Body of pancreas (tissue), 4 donors: Measurements from ENCODE around the gene ABCA8. TPM values are rescaled to one million over a fixed set of nuclear protein-coding genes. Genes with fewer than 3 reads are reported as not detected.

Source experiments
- ATAC-seq: fragments of 150-250 bp; one replicate; pipeline ENCODE4 v1.9.1; 2016
- DNase-seq, 4 donors: peaks; one replicate each; pipeline ENCODE4 v3.0.0-alpha.2; 2019
- H3K27ac ChIP-seq, 4 donors: fragments of 200-600 bp; sonication (generic); 1 replicate in 3 of 4; 2 replicates in 1 of 4; pipeline versions ENCODE4 v1.5.1 to v1.6.1; 2016 to 2019; ENCODE audit warnings: mild to moderate bottlenecking in 1 of 4, mixed read lengths in 1 of 4, moderate library complexity in 1 of 4
- H3K27me3 ChIP-seq, 2 donors: fragments of 200-600 bp; sonication (generic); one replicate each; pipeline ENCODE4 v1.6.0; 2016; ENCODE audit warnings: mild to moderate bottlenecking in 1 of 2
- H3K36me3 ChIP-seq, 2 donors: fragments of 200-600 bp; sonication (generic); replicated peaks in 1 of 2; 2 replicates each; pipeline ENCODE4 v1.5.1; 2016; ENCODE audit warnings: low read depth in 2 of 2; ENCODE audit not compliant: insufficient read depth in 1 of 2
- H3K4me1 ChIP-seq: fragments of 200-600 bp; sonication (generic); one replicate; pipeline ENCODE4 v1.6.0; 2016
- H3K4me3 ChIP-seq, 2 donors: fragments of 200-600 bp; sonication (generic); 1 replicate in 1 of 2; 2 replicates in 1 of 2; pipeline ENCODE4 v1.5.1; 2016 to 2019
- H3K9me3 ChIP-seq, 3 donors: fragments of 200-600 bp; sonication (generic); 1 replicate in 2 of 3; 2 replicates in 1 of 3; pipeline ENCODE4 v1.5.1; 2016
- CTCF ChIP-seq, 7 experiments: fragments of 450-650 bp in 4 of 7; fragments of 200-600 bp in 3 of 7; sonication (generic) in 3 of 7; IDR thresholded peaks; one replicate each; pipeline ENCODE4 v1.5.1; 2016 to 2019; ENCODE audit warnings: antibody characterized with exemption in 7 of 7
- POLR2A ChIP-seq, 3 donors: fragments of 450-650 bp; IDR thresholded peaks; one replicate each; pipeline ENCODE4 v1.6.1; 2016; ENCODE audit warnings: antibody characterized with exemption in 3 of 3, mild to moderate bottlenecking in 2 of 3
- WGBS, 2 donors: methylation state at CpG; one replicate each; pipeline ENCODE4 v1.1.5; 2017; 5-methylcytosine and 5-hydroxymethylcytosine counted together
- intact Hi-C: fragments of 100-400 bp; cut with DNase I; formaldehyde crosslinking; loops from one replicate; pipeline ENCODE4 v1.15.1; 2023
- total RNA-seq, 2 donors: library from RNA; depleted of rRNA; stranded (reverse); fragments of >200 nt; gene quantifications; one replicate each; pipeline ENCODE4 v1.1.0, GENCODE V29; 2016

The ABCA8 gene
- total RNA-seq, 2 donors from 2014 or later = 10.4 to 16.8 TPM

- 57 to 62% methylated on average over 3 of the region's 3 CpGs for WGBS, 2 donors
- DNase-seq = no peak
Measured at GRCh38 chr17:68886401-68886800, 68.8 kb downstream of the ABCA8 start.

GRCh38 chr17:68884888-68885287 is 70.3 kb downstream of the ABCA8 start:
- DNase-seq = no peak
- no peaks in the 10 kb centered on the region for H3K36me3 ChIP-seq
- no peak overlapping the region for H3K4me3 ChIP-seq
- intact Hi-C loops = no loop called here
- 77 to 84% methylated on average over 4 of the region's 4 CpGs for WGBS, 2 donors
- H3K9me3 ChIP-seq = peaks cover 0 to 8% (median 0%) of the 10 kb centered on the region in 3 donors
- no peaks in the 10 kb centered on the region for H3K27me3 ChIP-seq
- no peak for ATAC-seq
- no peaks in the 10 kb centered on the region for H3K4me1 ChIP-seq
- no peak for TF ChIP-seq POLR2A (IDR thresholded peaks at IDR 0.05)
- TF ChIP-seq CTCF (IDR thresholded peaks at IDR 0.05) = no peak
- H3K27ac ChIP-seq = no peak overlapping the region

More at GRCh38 chr17:68886401-68886800, 68.8 kb downstream of the ABCA8 start:
- H3K4me1 ChIP-seq = no peaks in the 10 kb centered on the region
- no peaks in the 10 kb centered on the region for H3K27me3 ChIP-seq
- H3K27ac ChIP-seq = no peak overlapping the region
- no peaks in the 10 kb centered on the region for H3K9me3 ChIP-seq
- ATAC-seq = no peak
- no peak for TF ChIP-seq POLR2A (IDR thresholded peaks at IDR 0.05)
- TF ChIP-seq CTCF (IDR thresholded peaks at IDR 0.05) = no peak
- no peaks in the 10 kb centered on the region for H3K36me3 ChIP-seq
- intact Hi-C loops = no loop called here
- no peak overlapping the region for H3K4me3 ChIP-seq

- no peaks in the 10 kb centered on the region for H3K4me1 ChIP-seq
- intact Hi-C loops = no loop called here
- no peak overlapping the region for H3K27ac ChIP-seq
- peaks cover 0 to 17% (median 0%) of the 10 kb centered on the region in 3 donors for H3K9me3 ChIP-seq
- no peaks in the 10 kb centered on the region for H3K36me3 ChIP-seq
- DNase-seq (no peak), ATAC-seq (no peak)
- WGBS, 2 donors = 81 to 85% methylated on average over 5 of the region's 5 CpGs
- H3K27me3 ChIP-seq = no peaks in the 10 kb centered on the region
- TF ChIP-seq CTCF (IDR thresholded peaks at IDR 0.05) (no peak), POLR2A (IDR thresholded peaks at IDR 0.05) (no peak)
- no peak overlapping the region for H3K4me3 ChIP-seq
Measured at GRCh38 chr17:68878226-68878885, 76.8 kb downstream of the ABCA8 start.

- intact Hi-C loops = no loop called here
- Histone ChIP-seq H3K27ac (no peak overlapping the region), H3K36me3 (no peaks in the 10 kb centered on the region), H3K4me3 (no peak overlapping the region), H3K27me3 (no peaks in the 10 kb centered on the region), H3K4me1 (no peaks in the 10 kb centered on the region), H3K9me3 (no peaks in the 10 kb centered on the region)
- DNase-seq = no peak
- no peak for ATAC-seq
- no peak for TF ChIP-seq CTCF (IDR thresholded peaks at IDR 0.05)
- no peak for TF ChIP-seq POLR2A (IDR thresholded peaks at IDR 0.05)
- 86 to 96% methylated on average over 2 of the region's 2 CpGs for WGBS, 2 donors
Measured at GRCh38 chr17:68871447-68871846, 83.7 kb downstream of the ABCA8 start.

- H3K4me3 ChIP-seq = no peak overlapping the region
- no peaks in the 10 kb centered on the region for H3K27me3 ChIP-seq
- WGBS, 2 donors = 57 to 63% methylated on average over 1 of the region's 1 CpG
- H3K36me3 ChIP-seq = no peaks in the 10 kb centered on the region
- no peak for DNase-seq
- no peak for ATAC-seq
- intact Hi-C loops = no loop called here
- no peaks in the 10 kb centered on the region for H3K9me3 ChIP-seq
- H3K4me1 ChIP-seq = no peaks in the 10 kb centered on the region
- no peak for TF ChIP-seq CTCF (IDR thresholded peaks at IDR 0.05)
- TF ChIP-seq POLR2A (IDR thresholded peaks at IDR 0.05) = no peak
- no peak overlapping the region for H3K27ac ChIP-seq
Measured at GRCh38 chr17:68870976-68871375, 84.2 kb downstream of the ABCA8 start.
